HUES48 (cell line): ENCODE data around the gene FLNB.

ENCODE experiments used
- H3K27ac ChIP-seq: one replicate; pipeline ENCODE4 v1.7.0; 2013; ENCODE audit warnings: low read depth, low read length, inconsistent platforms
- H3K27me3 ChIP-seq: 2 replicates; pipeline ENCODE4 v1.6.1; 2013; ENCODE audit warnings: mild to moderate bottlenecking, low read length; ENCODE audit not compliant: control insufficient read depth, insufficient read depth
- H3K36me3 ChIP-seq: 2 replicates; pipeline ENCODE4 v1.6.1; 2013; ENCODE audit warnings: low read length; ENCODE audit not compliant: control insufficient read depth, insufficient read depth
- H3K4me1 ChIP-seq: 2 replicates; pipeline ENCODE4 v1.6.1; 2013; ENCODE audit warnings: mild to moderate bottlenecking, low read length; ENCODE audit not compliant: control insufficient read depth, insufficient read depth
- H3K4me3 ChIP-seq: 2 replicates; pipeline ENCODE4 v1.5.1; 2013; ENCODE audit warnings: mild to moderate bottlenecking, low read depth, low read length
- H3K9ac ChIP-seq: 2 replicates; pipeline ENCODE4 v1.6.1; 2013; ENCODE audit warnings: mild to moderate bottlenecking, low read depth, low read length, moderate library complexity
- H3K9me3 ChIP-seq: 2 replicates; pipeline ENCODE4 v1.6.1; 2013; ENCODE audit warnings: low read length; ENCODE audit not compliant: control insufficient read depth, insufficient read depth

Gene FLNB

DNA sequence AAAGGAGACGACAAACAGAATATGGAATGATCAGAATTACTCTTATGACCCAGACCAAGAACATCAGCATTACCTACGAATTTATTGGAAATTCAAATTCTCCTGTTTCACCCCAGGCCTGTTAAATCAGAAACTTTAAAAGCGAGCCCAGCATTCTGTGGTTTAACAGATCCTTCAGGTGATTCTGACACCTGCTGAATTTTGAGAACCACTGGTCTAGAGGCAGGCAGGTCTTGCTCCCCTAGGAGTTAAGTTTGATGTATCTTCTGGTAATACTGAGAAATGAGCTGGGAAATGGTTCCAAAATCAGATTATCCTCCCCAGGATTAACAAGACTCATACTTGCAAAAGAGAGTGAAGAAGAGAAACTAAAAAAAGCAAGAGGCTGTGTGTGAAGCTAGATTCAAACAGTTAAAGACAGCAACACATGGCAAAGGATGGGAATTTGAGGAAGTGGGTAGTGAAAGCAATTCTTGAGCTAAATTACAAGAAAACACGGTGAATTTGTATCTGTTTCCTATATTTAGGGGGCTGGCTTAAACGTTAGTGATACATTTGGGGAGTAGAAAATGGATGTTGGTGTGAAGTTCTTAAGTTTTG, 66.0 kb downstream of the FLNB start:
- Histone ChIP-seq H3K27me3 (no peaks in the 10 kb centered on the region), H3K9me3 (no peaks in the 10 kb centered on the region), H3K4me3 (no peak overlapping the region), H3K4me1 (peaks cover 6% of the 10 kb centered on the region; the same call in 1 of the 2 replicates), H3K36me3 (peaks cover 25% of the 10 kb centered on the region), H3K9ac (no peak overlapping the region), H3K27ac (no peak overlapping the region)

- peaks cover 32% of the 10 kb centered on the region for H3K36me3 ChIP-seq
- H3K9me3 ChIP-seq: no peaks in the 10 kb centered on the region
- no peak overlapping the region for H3K4me3 ChIP-seq
- H3K4me1 ChIP-seq: peaks cover 6% of the 10 kb centered on the region; the same call in 1 of the 2 replicates
- no peak overlapping the region for H3K9ac ChIP-seq
- H3K27me3 ChIP-seq: no peaks in the 10 kb centered on the region
- no peak overlapping the region for H3K27ac ChIP-seq
Measured at GRCh38 chr3:58074997-58075396, 66.8 kb downstream of the FLNB start.

DNA sequence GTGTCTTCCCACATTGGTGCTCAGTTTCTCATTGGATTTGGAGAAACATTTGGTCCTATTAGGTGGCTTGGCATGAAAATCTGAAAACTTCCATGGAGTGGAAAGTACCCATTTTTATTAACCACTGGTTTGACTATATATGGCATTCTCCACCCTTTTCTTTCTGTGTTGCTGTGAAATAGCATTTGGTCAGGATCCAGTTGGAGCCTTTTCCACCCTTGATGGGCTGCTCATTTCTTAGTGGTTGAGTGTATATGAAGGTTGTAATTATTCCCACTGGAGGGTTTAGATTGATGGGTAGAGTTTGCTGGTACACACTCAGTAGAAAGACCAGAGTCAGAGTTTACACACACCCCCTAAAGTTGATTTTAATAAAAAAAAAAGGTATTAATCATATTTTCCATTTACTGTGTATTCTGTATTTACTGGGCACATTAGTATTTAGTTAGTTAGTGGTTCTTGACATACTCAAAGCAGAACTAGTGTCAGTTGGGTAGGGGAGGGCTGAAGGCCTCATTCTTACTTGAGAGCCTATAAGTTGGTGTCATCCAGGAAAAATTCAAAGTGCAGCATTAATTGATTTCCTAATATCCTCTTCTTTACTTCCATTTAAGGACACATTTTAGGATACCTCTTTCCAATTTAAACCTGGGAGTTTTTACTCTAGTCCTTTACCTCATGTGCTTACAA, 69.5 kb downstream of the FLNB start:
- H3K9me3 ChIP-seq: no peaks in the 10 kb centered on the region
- peaks cover 6% of the 10 kb centered on the region; the same call in 1 of the 2 replicates for H3K4me1 ChIP-seq
- no peak overlapping the region for H3K9ac ChIP-seq
- H3K27ac ChIP-seq: no peak overlapping the region
- H3K36me3 ChIP-seq: peaks cover 46% of the 10 kb centered on the region
- H3K27me3 ChIP-seq: no peaks in the 10 kb centered on the region
- H3K4me3 ChIP-seq: no peak overlapping the region

DNA sequence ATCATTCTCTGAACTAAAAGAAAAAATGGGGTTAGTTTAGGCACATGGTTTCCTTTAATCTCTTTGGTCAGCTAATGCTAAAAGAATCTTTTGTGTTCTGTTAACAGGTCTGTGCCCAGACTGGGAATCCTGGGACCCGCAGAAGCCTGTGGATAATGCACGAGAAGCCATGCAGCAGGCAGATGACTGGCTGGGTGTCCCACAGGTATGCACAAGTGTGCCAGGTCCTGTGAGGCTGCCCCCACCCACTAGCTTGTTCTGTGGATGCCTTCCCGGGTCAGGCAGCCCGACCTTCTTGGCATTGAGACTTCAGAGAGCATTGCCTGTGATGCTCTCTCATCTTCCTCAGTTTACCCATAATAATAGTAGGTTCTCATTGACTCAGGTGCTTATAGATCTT, 70.4 kb downstream of the FLNB start:
- Histone ChIP-seq H3K27me3 (no peaks in the 10 kb centered on the region), H3K4me3 (no peak overlapping the region), H3K9ac (no peak overlapping the region), H3K4me1 (peaks cover 8% of the 10 kb centered on the region; the same call in 1 of the 2 replicates), H3K36me3 (peaks cover 51% of the 10 kb centered on the region), H3K9me3 (no peaks in the 10 kb centered on the region), H3K27ac (no peak overlapping the region)

GRCh38 chr3:58079773-58080172, 71.6 kb downstream of the FLNB start:
- Histone ChIP-seq H3K4me3 (no peak overlapping the region), H3K36me3 (peaks cover 53% of the 10 kb centered on the region), H3K4me1 (peaks cover 13% of the 10 kb centered on the region; the same call in 1 of the 2 replicates), H3K27me3 (no peaks in the 10 kb centered on the region), H3K9me3 (no peaks in the 10 kb centered on the region), H3K27ac (no peak overlapping the region), H3K9ac (no peak overlapping the region)

- Histone ChIP-seq H3K27me3 (no peaks in the 10 kb centered on the region), H3K27ac (no peak overlapping the region), H3K4me3 (no peak overlapping the region), H3K9ac (no peak overlapping the region), H3K36me3 (peaks cover 49% of the 10 kb centered on the region), H3K9me3 (no peaks in the 10 kb centered on the region), H3K4me1 (peaks cover 7% of the 10 kb centered on the region; the same call in 1 of the 2 replicates)
Measured at GRCh38 chr3:58082047-58082446, 73.8 kb downstream of the FLNB start.

- Histone ChIP-seq H3K4me1 (peaks cover 7% of the 10 kb centered on the region; the same call in 1 of the 2 replicates), H3K27me3 (no peaks in the 10 kb centered on the region), H3K9me3 (no peaks in the 10 kb centered on the region), H3K4me3 (no peak overlapping the region), H3K9ac (no peak overlapping the region), H3K36me3 (peaks cover 34% of the 10 kb centered on the region), H3K27ac (no peak overlapping the region)
Measured at GRCh38 chr3:58084166-58084565, 75.9 kb downstream of the FLNB start.

- Histone ChIP-seq H3K27me3 (no peaks in the 10 kb centered on the region), H3K4me3 (no peak overlapping the region), H3K9ac (no peak overlapping the region), H3K9me3 (no peaks in the 10 kb centered on the region), H3K27ac (no peak overlapping the region), H3K36me3 (peaks cover 27% of the 10 kb centered on the region), H3K4me1 (peaks cover 7% of the 10 kb centered on the region; the same call in 1 of the 2 replicates)
Measured at GRCh38 chr3:58084788-58085543, 76.7 kb downstream of the FLNB start.

- Histone ChIP-seq H3K27me3 (no peaks in the 10 kb centered on the region), H3K27ac (no peak overlapping the region), H3K4me3 (no peak overlapping the region), H3K9me3 (no peaks in the 10 kb centered on the region), H3K36me3 (peaks cover 24% of the 10 kb centered on the region), H3K4me1 (peaks cover 7% of the 10 kb centered on the region; the same call in 1 of the 2 replicates), H3K9ac (no peak overlapping the region)
Measured at GRCh38 chr3:58085616-58086015, 77.4 kb downstream of the FLNB start.

DNA sequence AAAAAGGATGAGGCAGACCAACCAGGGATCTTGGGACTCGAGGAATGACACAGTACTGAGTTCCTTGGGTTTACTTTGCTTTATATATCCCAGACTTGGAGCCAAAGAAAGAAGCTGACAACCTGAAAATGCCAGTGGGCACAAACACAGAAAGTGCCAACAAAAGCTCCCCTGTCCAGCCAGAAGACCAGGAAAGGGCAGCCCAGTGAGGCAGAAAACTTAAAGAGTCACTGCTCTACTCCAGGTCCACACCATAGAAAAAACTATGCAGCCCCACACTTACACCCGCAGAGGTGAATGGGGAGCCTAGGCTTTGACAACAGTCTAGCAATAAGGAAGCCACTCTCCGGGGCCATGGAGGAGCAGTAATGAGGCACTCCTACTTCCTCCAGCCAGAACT, 80.3 kb downstream of the FLNB start:
- H3K27me3 ChIP-seq: no peaks in the 10 kb centered on the region
- peaks cover 9% of the 10 kb centered on the region for H3K36me3 ChIP-seq
- H3K27ac ChIP-seq: no peak overlapping the region
- H3K4me3 ChIP-seq: no peak overlapping the region
- H3K9ac ChIP-seq: no peak overlapping the region
- H3K4me1 ChIP-seq: peaks cover 6% of the 10 kb centered on the region; the same call in 1 of the 2 replicates
- H3K9me3 ChIP-seq: no peaks in the 10 kb centered on the region

GRCh38 chr3:58090351-58090750, 82.1 kb downstream of the FLNB start:
- H3K4me1 ChIP-seq: no peaks in the 10 kb centered on the region
- H3K36me3 ChIP-seq: peaks cover 14% of the 10 kb centered on the region
- no peaks in the 10 kb centered on the region for H3K27me3 ChIP-seq
- H3K9me3 ChIP-seq: no peaks in the 10 kb centered on the region
- H3K4me3 ChIP-seq: no peak overlapping the region
- H3K9ac ChIP-seq: no peak overlapping the region
- H3K27ac ChIP-seq: no peak overlapping the region
